Measurements from ENCODE around the gene DYNAP.

The DYNAP gene

GRCh38 chr18:54641734-54642133 lies 50.7 kb downstream of the DYNAP start:
- no peak for DNase-seq

GRCh38 chr18:54647176-54647575 lies 56.1 kb downstream of the DYNAP start:
- DNase-seq = peak; percentile 17

Data from kidney glomerular epithelial cell (primary cell).